ENCODE results near the gene CASK.

Gene CASK

GRCh38 chrX:41956027-41956426 lies 32.7 kb upstream of the CASK start:
- H3K27me3 ChIP-seq (ENCODE audit: insufficient read depth, low read depth, severe bottlenecking) = no peaks in the 10 kb centered on the region
- no peak for DNase-seq
- H3K27ac ChIP-seq = no peak overlapping the region
- H3K36me3 ChIP-seq = no peaks in the 10 kb centered on the region
- no peaks in the 10 kb centered on the region for H3K9me3 ChIP-seq (ENCODE audit: severe bottlenecking)
- TF ChIP-seq CTCF (IDR thresholded peaks at IDR 0.05; ENCODE audit: low read depth, low read length) = no peak
- H3K4me3 ChIP-seq (ENCODE audit: low read depth, low read length) = no peak overlapping the region

- no peaks in the 10 kb centered on the region for H3K9me3 ChIP-seq (ENCODE audit: severe bottlenecking)
- H3K4me3 ChIP-seq (ENCODE audit: low read depth, low read length) = no peak overlapping the region
- no peaks in the 10 kb centered on the region for H3K36me3 ChIP-seq
- no peaks in the 10 kb centered on the region for H3K27me3 ChIP-seq (ENCODE audit: insufficient read depth, low read depth, severe bottlenecking)
- no peak for DNase-seq
- H3K27ac ChIP-seq = peak overlapping the region; percentile 9; the same call in 1 of the 2 replicates
- TF ChIP-seq CTCF (IDR thresholded peaks at IDR 0.05; ENCODE audit: low read depth, low read length) = no peak
Observed at GRCh38 chrX:41952102-41952501, 28.7 kb upstream of the CASK start.

- DNase-seq = peak; percentile 27
- no peaks in the 10 kb centered on the region for H3K9me3 ChIP-seq (ENCODE audit: severe bottlenecking)
- no peaks in the 10 kb centered on the region for H3K27me3 ChIP-seq (ENCODE audit: insufficient read depth, low read depth, severe bottlenecking)
- H3K4me3 ChIP-seq (ENCODE audit: low read depth, low read length) = no peak overlapping the region
- no peaks in the 10 kb centered on the region for H3K36me3 ChIP-seq
- no peak for TF ChIP-seq CTCF (IDR thresholded peaks at IDR 0.05; ENCODE audit: low read depth, low read length)
- H3K27ac ChIP-seq = no peak overlapping the region
Observed at GRCh38 chrX:41946989-41947612, 23.7 kb upstream of the CASK start.

- no peaks in the 10 kb centered on the region for H3K9me3 ChIP-seq (ENCODE audit: severe bottlenecking)
- no peaks in the 10 kb centered on the region for H3K27me3 ChIP-seq (ENCODE audit: insufficient read depth, low read depth, severe bottlenecking)
- no peak overlapping the region for H3K27ac ChIP-seq
- TF ChIP-seq CTCF (IDR thresholded peaks at IDR 0.05; ENCODE audit: low read depth, low read length) = no peak
- no peak for DNase-seq
- H3K36me3 ChIP-seq = no peaks in the 10 kb centered on the region
- no peak overlapping the region for H3K4me3 ChIP-seq (ENCODE audit: low read depth, low read length)
Observed at GRCh38 chrX:41946235-41946634, 22.9 kb upstream of the CASK start.

GRCh38 chrX:41935832-41936231 lies 12.5 kb upstream of the CASK start:
- no peaks in the 10 kb centered on the region for H3K36me3 ChIP-seq
- no peak overlapping the region for H3K4me3 ChIP-seq (ENCODE audit: low read depth, low read length)
- no peak for DNase-seq
- no peak for TF ChIP-seq CTCF (IDR thresholded peaks at IDR 0.05; ENCODE audit: low read depth, low read length)
- no peaks in the 10 kb centered on the region for H3K9me3 ChIP-seq (ENCODE audit: severe bottlenecking)
- H3K27me3 ChIP-seq (ENCODE audit: insufficient read depth, low read depth, severe bottlenecking) = peaks cover 2% of the 10 kb centered on the region
- no peak overlapping the region for H3K27ac ChIP-seq

GRCh38 chrX:41933546-41933945 lies 10.2 kb upstream of the CASK start:
- TF ChIP-seq CTCF (IDR thresholded peaks at IDR 0.05; ENCODE audit: low read depth, low read length) = no peak
- no peaks in the 10 kb centered on the region for H3K36me3 ChIP-seq
- H3K4me3 ChIP-seq (ENCODE audit: low read depth, low read length) = no peak overlapping the region
- no peak overlapping the region for H3K27ac ChIP-seq
- no peaks in the 10 kb centered on the region for H3K9me3 ChIP-seq (ENCODE audit: severe bottlenecking)
- no peak for DNase-seq
- peaks cover 2% of the 10 kb centered on the region for H3K27me3 ChIP-seq (ENCODE audit: insufficient read depth, low read depth, severe bottlenecking)
